Measurements from ENCODE around the gene PXK.

- TF ChIP-seq EZH2 (IDR thresholded peaks at IDR 0.05) (no peak), POLR2AphosphoS5 (IDR thresholded peaks at IDR 0.05; ENCODE audit: borderline replicate concordance, low read depth, low read length) (no peak)
These were observed 39.1 kb downstream of the PXK start for GRCh38 chr3:58371754-58372153.

Data from SK-N-MC (cell line).